Liver (tissue), 3 donors: ENCODE data around the gene KCNJ3.

Source experiments
- EGR1 ChIP-seq, 2 donors: IDR thresholded peaks; 2 replicates each; pipeline ENCODE4 v1.6.1; 2016 to 2018; ENCODE audit warnings: antibody characterized with exemption in 2 of 2, low read depth in 2 of 2
- GABPA ChIP-seq, 2 donors: IDR thresholded peaks in 1 of 2; conservative IDR thresholded peaks in 1 of 2; 2 replicates each; pipeline ENCODE4 v1.6.1; 2016; ENCODE audit warnings: antibody characterized with exemption in 2 of 2, mild to moderate bottlenecking in 1 of 2, moderate library complexity in 1 of 2
- HNF4G ChIP-seq: IDR thresholded peaks from 2 replicates; pipeline ENCODE4 v1.6.1; 2016; ENCODE audit warnings: antibody characterized with exemption
- JUND ChIP-seq, 2 donors: IDR thresholded peaks; 2 replicates each; pipeline ENCODE4 v1.6.1; 2016; ENCODE audit warnings: antibody characterized with exemption in 2 of 2
- NR2F2 ChIP-seq: IDR thresholded peaks from 2 replicates; pipeline ENCODE4 v1.6.1; 2016; ENCODE audit warnings: antibody characterized with exemption
- RAD21 ChIP-seq, 2 donors: IDR thresholded peaks; 2 replicates each; pipeline ENCODE4 v1.6.1; 2016; ENCODE audit warnings: antibody characterized with exemption in 2 of 2, mild to moderate bottlenecking in 2 of 2
- REST ChIP-seq: IDR thresholded peaks from 2 replicates; pipeline ENCODE4 v1.6.1; 2016; ENCODE audit warnings: antibody characterized with exemption, mild to moderate bottlenecking
- SP1 ChIP-seq: IDR thresholded peaks from 2 replicates; pipeline ENCODE4 v1.6.1; 2018; ENCODE audit warnings: antibody characterized with exemption, mild to moderate bottlenecking
- YY1 ChIP-seq: IDR thresholded peaks from 2 replicates; pipeline ENCODE4 v1.6.1; 2016; ENCODE audit warnings: antibody characterized with exemption, mild to moderate bottlenecking
- TF ChIP-seq, protein P1 (sequence below): fragments of 150-350 bp; IDR thresholded peaks from 2 replicates; pipeline ENCODE4 v1.5.1; 2017; ENCODE audit warnings: improper control_type of control experiment, low read depth, low read length; ENCODE audit not compliant: missing input control
- TF ChIP-seq, protein P2 (sequence below): IDR thresholded peaks from 2 replicates; pipeline ENCODE4 v1.6.1; 2016; ENCODE audit warnings: antibody characterized with exemption
- TF ChIP-seq, protein P3 (sequence below): IDR thresholded peaks from 2 replicates; pipeline ENCODE4 v1.6.1; 2016; ENCODE audit warnings: antibody characterized with exemption
- TF ChIP-seq, protein P4 (sequence below): IDR thresholded peaks from 2 replicates; pipeline ENCODE4 v1.6.1; 2016; ENCODE audit warnings: antibody characterized with exemption
- donor health status: healthy.
- donor health status: healthy.

DNA sequence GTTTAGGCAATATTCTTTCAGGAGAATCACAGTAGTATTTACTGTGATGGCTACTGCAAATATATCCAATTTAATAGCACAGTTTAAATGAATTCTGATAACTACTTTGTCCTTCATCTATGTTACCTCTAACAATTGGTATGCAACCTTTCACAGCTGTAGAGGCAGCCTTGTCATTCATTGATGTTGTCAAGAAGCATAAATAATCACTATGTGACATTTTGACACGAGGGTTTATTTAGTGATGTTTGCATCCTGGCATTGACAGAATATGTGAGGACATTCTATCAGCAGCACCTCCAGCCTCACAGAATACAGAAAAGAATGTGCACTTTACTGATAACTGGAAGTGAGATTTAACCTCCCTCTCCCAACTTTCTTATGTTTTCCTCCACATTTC lies 9.3 kb upstream of the KCNJ3 start:
- TF ChIP-seq HNF4G (no peak), GABPA (IDR thresholded peaks at IDR 0.05 in 1 of 2, conservative IDR thresholded peaks at IDR 0.05 in 1 of 2) (no peak), JUND (IDR thresholded peaks at IDR 0.05) (no peak), REST (no peak), YY1 (no peak), EGR1 (IDR thresholded peaks at IDR 0.05; ENCODE audit: low read depth in 2 of 2) (no peak), NR2F2 (no peak), SP1 (no peak), RAD21 (IDR thresholded peaks at IDR 0.05) (no peak)
- TF ChIP-seq, protein P1, sequence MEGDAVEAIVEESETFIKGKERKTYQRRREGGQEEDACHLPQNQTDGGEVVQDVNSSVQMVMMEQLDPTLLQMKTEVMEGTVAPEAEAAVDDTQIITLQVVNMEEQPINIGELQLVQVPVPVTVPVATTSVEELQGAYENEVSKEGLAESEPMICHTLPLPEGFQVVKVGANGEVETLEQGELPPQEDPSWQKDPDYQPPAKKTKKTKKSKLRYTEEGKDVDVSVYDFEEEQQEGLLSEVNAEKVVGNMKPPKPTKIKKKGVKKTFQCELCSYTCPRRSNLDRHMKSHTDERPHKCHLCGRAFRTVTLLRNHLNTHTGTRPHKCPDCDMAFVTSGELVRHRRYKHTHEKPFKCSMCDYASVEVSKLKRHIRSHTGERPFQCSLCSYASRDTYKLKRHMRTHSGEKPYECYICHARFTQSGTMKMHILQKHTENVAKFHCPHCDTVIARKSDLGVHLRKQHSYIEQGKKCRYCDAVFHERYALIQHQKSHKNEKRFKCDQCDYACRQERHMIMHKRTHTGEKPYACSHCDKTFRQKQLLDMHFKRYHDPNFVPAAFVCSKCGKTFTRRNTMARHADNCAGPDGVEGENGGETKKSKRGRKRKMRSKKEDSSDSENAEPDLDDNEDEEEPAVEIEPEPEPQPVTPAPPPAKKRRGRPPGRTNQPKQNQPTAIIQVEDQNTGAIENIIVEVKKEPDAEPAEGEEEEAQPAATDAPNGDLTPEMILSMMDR, result no peak
- TF ChIP-seq, protein P2, sequence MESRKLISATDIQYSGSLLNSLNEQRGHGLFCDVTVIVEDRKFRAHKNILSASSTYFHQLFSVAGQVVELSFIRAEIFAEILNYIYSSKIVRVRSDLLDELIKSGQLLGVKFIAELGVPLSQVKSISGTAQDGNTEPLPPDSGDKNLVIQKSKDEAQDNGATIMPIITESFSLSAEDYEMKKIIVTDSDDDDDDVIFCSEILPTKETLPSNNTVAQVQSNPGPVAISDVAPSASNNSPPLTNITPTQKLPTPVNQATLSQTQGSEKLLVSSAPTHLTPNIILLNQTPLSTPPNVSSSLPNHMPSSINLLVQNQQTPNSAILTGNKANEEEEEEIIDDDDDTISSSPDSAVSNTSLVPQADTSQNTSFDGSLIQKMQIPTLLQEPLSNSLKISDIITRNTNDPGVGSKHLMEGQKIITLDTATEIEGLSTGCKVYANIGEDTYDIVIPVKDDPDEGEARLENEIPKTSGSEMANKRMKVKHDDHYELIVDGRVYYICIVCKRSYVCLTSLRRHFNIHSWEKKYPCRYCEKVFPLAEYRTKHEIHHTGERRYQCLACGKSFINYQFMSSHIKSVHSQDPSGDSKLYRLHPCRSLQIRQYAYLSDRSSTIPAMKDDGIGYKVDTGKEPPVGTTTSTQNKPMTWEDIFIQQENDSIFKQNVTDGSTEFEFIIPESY, result no peak
- TF ChIP-seq, protein P3, sequence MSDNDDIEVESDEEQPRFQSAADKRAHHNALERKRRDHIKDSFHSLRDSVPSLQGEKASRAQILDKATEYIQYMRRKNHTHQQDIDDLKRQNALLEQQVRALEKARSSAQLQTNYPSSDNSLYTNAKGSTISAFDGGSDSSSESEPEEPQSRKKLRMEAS, result no peak
- TF ChIP-seq, protein P4, sequence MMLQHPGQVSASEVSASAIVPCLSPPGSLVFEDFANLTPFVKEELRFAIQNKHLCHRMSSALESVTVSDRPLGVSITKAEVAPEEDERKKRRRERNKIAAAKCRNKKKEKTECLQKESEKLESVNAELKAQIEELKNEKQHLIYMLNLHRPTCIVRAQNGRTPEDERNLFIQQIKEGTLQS, result no peak
